CD14-positive monocyte (primary cell): ENCODE measurements around the gene SLC9A8. TPM values are rescaled to one million over a fixed set of nuclear protein-coding genes. Genes with fewer than 3 reads are reported as not detected.

Experiments
- DNase-seq, 3 donors: peaks; one replicate each; pipeline ENCODE4 v3.0.0-alpha.2; 2011 to 2022
- H2AFZ ChIP-seq: 2 replicates; pipeline ENCODE4 v1.6.0; 2012; ENCODE audit warnings: mild to moderate bottlenecking, low read depth, low read length, inconsistent platforms; ENCODE audit not compliant: insufficient read depth, poor library complexity, severe bottlenecking
- H3K27ac ChIP-seq, 2 donors: 1 replicate in 1 of 2; 2 replicates in 1 of 2; pipeline ENCODE4 v1.5.1; 2012 to 2013; ENCODE audit warnings: low read length in 2 of 2, control low read depth in 1 of 2, inconsistent platforms in 1 of 2, low read depth in 1 of 2, mild to moderate bottlenecking in 1 of 2
- H3K27me3 ChIP-seq, 2 donors: one replicate each; pipeline versions ENCODE4 v1.6.0 to v1.6.1; 2011 to 2013; ENCODE audit warnings: low read length in 2 of 2; ENCODE audit not compliant: control insufficient read depth in 2 of 2, insufficient read depth in 2 of 2
- H3K36me3 ChIP-seq, 2 donors: replicated peaks in 1 of 2; 1 replicate in 1 of 2; 2 replicates in 1 of 2; pipeline versions ENCODE4 v1.5.1 to v1.6.1; 2012 to 2013; ENCODE audit warnings: low read length in 2 of 2, control low read depth in 1 of 2, inconsistent platforms in 1 of 2, mild to moderate bottlenecking in 1 of 2; ENCODE audit not compliant: insufficient read depth in 2 of 2, control insufficient read depth in 1 of 2
- H3K4me1 ChIP-seq, 2 donors: 1 replicate in 1 of 2; 2 replicates in 1 of 2; pipeline versions ENCODE4 v1.5.1 to v1.6.1; 2012 to 2013; ENCODE audit warnings: low read length in 2 of 2, control low read depth in 1 of 2, inconsistent platforms in 1 of 2, mild to moderate bottlenecking in 1 of 2, moderate library complexity in 1 of 2; ENCODE audit not compliant: insufficient read depth in 2 of 2, control insufficient read depth in 1 of 2
- H3K4me2 ChIP-seq: replicated peaks from 2 replicates; pipeline ENCODE3; 2012; ENCODE audit warnings: low read length, moderate library complexity, mild to moderate bottlenecking; ENCODE audit not compliant: poor library complexity, severe bottlenecking; ENCODE audit errors: extremely low read depth
- H3K4me3 ChIP-seq, 3 experiments: fragments of 200-600 bp in 1 of 3; sonication (generic) in 1 of 3; replicated peaks in 1 of 3; 1 replicate in 2 of 3; 2 replicates in 1 of 3; pipeline ENCODE4 v1.5.1; 2011 to 2013; ENCODE audit warnings: low read length in 3 of 3, mild to moderate bottlenecking in 3 of 3, control low read depth in 2 of 3, low read depth in 2 of 3, inconsistent platforms in 1 of 3, moderate library complexity in 1 of 3
- H3K79me2 ChIP-seq: 2 replicates; pipeline ENCODE4 v1.6.0; 2012; ENCODE audit warnings: mild to moderate bottlenecking, control low read depth, inconsistent platforms, low read length, moderate library complexity; ENCODE audit not compliant: insufficient read depth
- H3K9ac ChIP-seq: 2 replicates; pipeline ENCODE4 v1.6.0; 2017; ENCODE audit warnings: low read length, mild to moderate bottlenecking; ENCODE audit not compliant: insufficient read depth, poor library complexity, severe bottlenecking
- H3K9me3 ChIP-seq, 2 donors: replicated peaks in 1 of 2; 1 replicate in 1 of 2; 2 replicates in 1 of 2; pipeline versions ENCODE4 v1.5.1 to v1.6.1; 2012 to 2013; ENCODE audit warnings: low read length in 2 of 2, control low read depth in 1 of 2; ENCODE audit not compliant: control insufficient read depth in 1 of 2, insufficient read depth in 1 of 2
- H4K20me1 ChIP-seq: 2 replicates; pipeline ENCODE4 v1.6.0; 2012; ENCODE audit warnings: mild to moderate bottlenecking, low read length, control low read depth, moderate library complexity; ENCODE audit not compliant: insufficient read depth
- H3K27ac Mint-ChIP-seq, 7 donors: one replicate each; pipeline ENCODE4 v1.8.0; 2020; ENCODE audit warnings: mild to moderate bottlenecking in 7 of 7, mixed read lengths in 7 of 7, moderate library complexity in 6 of 7, inconsistent platforms in 2 of 7
- H3K27me3 Mint-ChIP-seq, 3 donors: one replicate each; pipeline ENCODE4 v1.8.0; 2021 to 2022; ENCODE audit warnings: low read depth in 3 of 3, mild to moderate bottlenecking in 3 of 3, mixed read lengths in 3 of 3, moderate library complexity in 3 of 3, inconsistent platforms in 1 of 3
- H3K36me3 Mint-ChIP-seq, 2 donors: one replicate each; pipeline ENCODE4 v1.8.0; 2020; ENCODE audit warnings: mixed read lengths in 2 of 2, inconsistent platforms in 1 of 2, mild to moderate bottlenecking in 1 of 2
- H3K4me1 Mint-ChIP-seq: one replicate; pipeline ENCODE4 v1.8.0; 2020; ENCODE audit warnings: mild to moderate bottlenecking, mixed read lengths
- H3K4me3 Mint-ChIP-seq, 2 donors: one replicate each; pipeline ENCODE4 v1.8.0; 2020; ENCODE audit warnings: mild to moderate bottlenecking in 2 of 2, mixed read lengths in 2 of 2, moderate library complexity in 1 of 2
- H3K9me3 Mint-ChIP-seq, 7 donors: one replicate each; pipeline ENCODE4 v1.8.0; 2020 to 2022; ENCODE audit warnings: mixed read lengths in 7 of 7, mild to moderate bottlenecking in 6 of 7, moderate library complexity in 6 of 7, inconsistent platforms in 2 of 7
- WGBS: methylation state at CpG from one replicate; pipeline ENCODE4 v1.1.5; 2013; ENCODE audit warnings: missing lambda C conversion rate; ENCODE audit not compliant: insufficient coverage; 5-methylcytosine and 5-hydroxymethylcytosine counted together
- intact Hi-C, 2 donors: fragments of 100-400 bp; cut with micrococcal nuclease; formaldehyde crosslinking; loops; one replicate each; pipeline versions ENCODE4 v1.15.0 to v1.15.1; 2023
- polyA plus RNA-seq, 3 donors: library from polyadenylated mRNA; depleted of rRNA in 1 of 3; unstranded in 2 of 3; stranded (reverse) in 1 of 3; fragments of 300-500 nt in 2 of 3; fragments of >200 nt in 1 of 3; fragmentation: Illumina TruSeq in 2 of 3; gene quantifications; 1 replicate in 2 of 3; 2 replicates in 1 of 3; pipeline ENCODE4 v1.2.3, GENCODE V29; 2012 to 2021
- TF ChIP-seq, protein P1 (sequence below): fragments of 200-600 bp; IDR thresholded peaks from one replicate; pipeline ENCODE4 v1.8.0; 2022; ENCODE audit warnings: antibody characterized with exemption, mild to moderate bottlenecking

Gene SLC9A8
- polyA plus RNA-seq, 3 donors, result 3.0 to 14.6 (median 3.3) TPM

DNA sequence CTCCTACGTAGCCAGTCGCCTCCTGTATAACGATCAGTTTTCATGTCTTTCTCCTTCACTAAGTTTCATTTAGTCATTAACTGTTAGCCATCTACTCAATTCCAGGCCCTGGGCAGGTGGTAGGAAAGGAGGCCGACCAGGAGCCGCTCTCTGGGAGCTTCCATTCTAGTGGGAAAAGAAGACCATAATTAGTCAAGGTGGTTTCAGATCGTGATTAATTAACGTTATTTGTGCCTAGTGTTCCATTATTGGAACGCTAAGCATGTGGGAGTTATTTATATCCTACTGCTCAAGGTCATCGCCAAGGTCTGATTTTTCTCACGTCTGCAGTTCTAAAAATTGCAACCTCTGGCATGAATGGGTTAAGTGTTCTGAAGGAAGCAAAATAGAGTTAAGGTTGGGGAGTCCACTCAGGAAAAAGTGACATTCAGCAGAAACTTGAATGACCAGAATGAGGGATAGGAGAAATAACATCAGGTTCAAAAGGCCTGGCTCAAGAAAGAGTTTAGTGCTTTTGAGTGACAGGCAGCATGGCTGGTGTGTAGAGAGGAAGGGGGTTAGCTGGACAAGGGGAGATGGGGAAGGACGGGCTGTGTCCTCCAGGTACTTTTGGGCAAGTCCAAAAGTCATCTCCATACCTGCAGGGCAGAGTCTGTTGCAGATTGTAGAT, 812 bp downstream of the SLC9A8 start:
- Mint-ChIP-seq H3K36me3 (peaks cover 22 to 37% of the 10 kb centered on the region in 2 donors), H3K9me3 (peaks cover 0 to 2% (median 0%) of the 10 kb centered on the region in 7 donors), H3K27ac (peak overlapping the region; percentile 99)

DNA sequence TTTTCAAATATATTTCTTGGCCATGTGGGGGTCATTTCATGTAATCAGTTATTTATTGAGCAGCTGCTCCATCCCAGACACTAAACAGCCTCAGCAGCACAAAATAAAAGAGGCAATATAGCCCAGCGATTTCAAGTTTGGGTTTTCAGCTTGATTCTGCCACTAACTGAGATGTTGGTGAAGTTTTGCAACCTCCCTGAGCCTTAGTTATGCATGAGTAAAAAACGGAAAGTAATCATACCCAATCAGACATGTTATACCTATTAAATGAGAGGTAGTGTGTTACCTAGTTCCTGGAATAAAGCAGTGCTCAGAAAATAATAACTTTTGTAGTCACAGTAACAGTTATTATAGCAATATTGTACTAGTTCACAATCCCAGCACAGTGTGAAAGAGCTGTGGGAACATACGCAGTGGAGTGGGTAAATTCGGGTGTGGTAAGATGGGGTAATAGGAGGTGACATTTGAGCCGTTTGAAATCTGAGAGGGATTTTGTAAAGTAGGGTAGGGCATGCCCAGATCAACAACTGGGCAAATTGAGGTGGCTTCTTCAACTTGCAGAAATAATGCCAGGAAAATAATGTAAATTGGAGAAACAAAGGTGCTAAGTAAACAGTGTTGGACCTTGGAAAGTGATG, 1.5 kb downstream of the SLC9A8 start:
- Histone ChIP-seq H2AFZ (no peak overlapping the region), H3K4me1 (peaks cover 28 to 45% of the 10 kb centered on the region in 2 donors), H3K9me3 (no peaks in the 10 kb centered on the region), H3K9ac (peak overlapping the region; percentile 95), H3K4me2 (peak overlapping the region; percentile 96), H4K20me1 (no peaks in the 10 kb centered on the region), H3K27me3 (no peaks in the 10 kb centered on the region), H3K27ac (peak overlapping the region in 1 of 2 donors; percentile 99), H3K79me2 (peaks cover 45% of the 10 kb centered on the region), H3K4me3 (peak overlapping the region in 2 of 3 experiments; percentile 97 to 98), H3K36me3 (peaks cover 21 to 39% of the 10 kb centered on the region in 2 donors)
- peaks cover 0 to 2% (median 0%) of the 10 kb centered on the region in 7 donors for H3K9me3 Mint-ChIP-seq
- peaks cover 0 to 5% (median 0%) of the 10 kb centered on the region in 3 donors for H3K27me3 Mint-ChIP-seq
- peak overlapping the region; percentile 90 to 94 for H3K4me3 Mint-ChIP-seq
- peaks cover 53% of the 10 kb centered on the region for H3K4me1 Mint-ChIP-seq
- H3K36me3 Mint-ChIP-seq, result peaks cover 22 to 39% of the 10 kb centered on the region in 2 donors
- 10% methylated on average over 2 of the region's 5 CpGs for WGBS
- TF ChIP-seq, protein P1, sequence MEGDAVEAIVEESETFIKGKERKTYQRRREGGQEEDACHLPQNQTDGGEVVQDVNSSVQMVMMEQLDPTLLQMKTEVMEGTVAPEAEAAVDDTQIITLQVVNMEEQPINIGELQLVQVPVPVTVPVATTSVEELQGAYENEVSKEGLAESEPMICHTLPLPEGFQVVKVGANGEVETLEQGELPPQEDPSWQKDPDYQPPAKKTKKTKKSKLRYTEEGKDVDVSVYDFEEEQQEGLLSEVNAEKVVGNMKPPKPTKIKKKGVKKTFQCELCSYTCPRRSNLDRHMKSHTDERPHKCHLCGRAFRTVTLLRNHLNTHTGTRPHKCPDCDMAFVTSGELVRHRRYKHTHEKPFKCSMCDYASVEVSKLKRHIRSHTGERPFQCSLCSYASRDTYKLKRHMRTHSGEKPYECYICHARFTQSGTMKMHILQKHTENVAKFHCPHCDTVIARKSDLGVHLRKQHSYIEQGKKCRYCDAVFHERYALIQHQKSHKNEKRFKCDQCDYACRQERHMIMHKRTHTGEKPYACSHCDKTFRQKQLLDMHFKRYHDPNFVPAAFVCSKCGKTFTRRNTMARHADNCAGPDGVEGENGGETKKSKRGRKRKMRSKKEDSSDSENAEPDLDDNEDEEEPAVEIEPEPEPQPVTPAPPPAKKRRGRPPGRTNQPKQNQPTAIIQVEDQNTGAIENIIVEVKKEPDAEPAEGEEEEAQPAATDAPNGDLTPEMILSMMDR, result no peak
- DNase-seq, result peak in 2 of 3 donors; percentile 23 to 38
- intact Hi-C loops, result loop anchor here (5.0 kb wide), 2 partner anchors 47 to 102 kb away; partner anchors contain the start of gene B4GALT5 (in 2 of the 2)
- H3K27ac Mint-ChIP-seq, result peak overlapping the region; percentile 99

More for the DNA sequence above, 812 bp downstream of the SLC9A8 start:
- H4K20me1 ChIP-seq, result no peaks in the 10 kb centered on the region
- peaks cover 21 to 36% of the 10 kb centered on the region in 2 donors for H3K36me3 ChIP-seq
- intact Hi-C loops, result loop anchor here (2.0 to 5.0 kb wide), 3 partner anchors 25 to 101 kb away; partner anchors contain the start of gene B4GALT5 (in 2 of the 2)
- 20% methylated on average over 3 of the region's 11 CpGs for WGBS
- peaks cover 43% of the 10 kb centered on the region for H3K79me2 ChIP-seq
- H3K4me2 ChIP-seq, result peak overlapping the region; percentile 96
- H3K4me3 Mint-ChIP-seq, result peak overlapping the region; percentile 90 to 94
- TF ChIP-seq, protein P1, result no peak
- peak overlapping the region; percentile 95 for H3K9ac ChIP-seq
- DNase-seq, result no peak
- peaks cover 30 to 45% of the 10 kb centered on the region in 2 donors for H3K4me1 ChIP-seq
- H3K4me3 ChIP-seq, result peak overlapping the region; percentile 76 to 98 (median 97)
- H2AFZ ChIP-seq, result no peak overlapping the region
- no peaks in the 10 kb centered on the region for H3K27me3 ChIP-seq
- peak overlapping the region; percentile 95 to 99 for H3K27ac ChIP-seq
- H3K9me3 ChIP-seq, result no peaks in the 10 kb centered on the region
- peaks cover 53% of the 10 kb centered on the region for H3K4me1 Mint-ChIP-seq
- peaks cover 0 to 5% (median 0%) of the 10 kb centered on the region in 3 donors for H3K27me3 Mint-ChIP-seq
